ENCODE results near the gene RBP4.
"Not testable (repeated sequence)": the region's sequence is repeated elsewhere in the genome, so short reads cannot be mapped to it uniquely, and the experiment has no call there.

The RBP4 gene

GRCh38 chr10:93566435-93567276, 34.4 kb downstream of the RBP4 start, which contains the start of gene FFAR4:
Gene FFAR4 (plus strand): TSS chr10:93566665. CDS start chr10:93566721, 56 bp downstream.
- DNase-seq, result no peak
- no peak for TF ChIP-seq POLR2A (IDR thresholded peaks at IDR 0.05; ENCODE audit: low read length)
- TF ChIP-seq GATA1 (IDR thresholded peaks at IDR 0.05; ENCODE audit: low read depth, low read length), result no peak

- TF ChIP-seq POLR2A (IDR thresholded peaks at IDR 0.05; ENCODE audit: low read length) (no peak), GATA1 (IDR thresholded peaks at IDR 0.05; ENCODE audit: low read depth, low read length) (no peak)
- no peak for DNase-seq
Observed at GRCh38 chr10:93565446-93565845, 35.6 kb downstream of the RBP4 start.

- TF ChIP-seq GATA1 (IDR thresholded peaks at IDR 0.05; ENCODE audit: low read depth, low read length), result no peak
- no peak for TF ChIP-seq POLR2A (IDR thresholded peaks at IDR 0.05; ENCODE audit: low read length)
- DNase-seq, result no peak
Observed at GRCh38 chr10:93560541-93560940, 40.5 kb downstream of the RBP4 start.

- no peak for DNase-seq
- no peak for TF ChIP-seq GATA1 (IDR thresholded peaks at IDR 0.05; ENCODE audit: low read depth, low read length)
- TF ChIP-seq POLR2A (IDR thresholded peaks at IDR 0.05; ENCODE audit: low read length), result no peak
Observed at GRCh38 chr10:93559490-93559889, 41.5 kb downstream of the RBP4 start.

- peak; percentile 65 to 74 for DNase-seq
- TF ChIP-seq GATA1 (IDR thresholded peaks at IDR 0.05; ENCODE audit: low read depth, low read length) (no peak), POLR2A (IDR thresholded peaks at IDR 0.05; ENCODE audit: low read length) (no peak)
Observed at GRCh38 chr10:93554760-93555432, 46.1 kb downstream of the RBP4 start.

- TF ChIP-seq POLR2A (IDR thresholded peaks at IDR 0.05; ENCODE audit: low read length) (no peak), GATA1 (IDR thresholded peaks at IDR 0.05; ENCODE audit: low read depth, low read length) (no peak)
- no peak for DNase-seq
Observed at GRCh38 chr10:93554316-93554663, 46.7 kb downstream of the RBP4 start.

GRCh38 chr10:93553482-93554315, 47.3 kb downstream of the RBP4 start:
- no peak for DNase-seq
- no peak for TF ChIP-seq GATA1 (IDR thresholded peaks at IDR 0.05; ENCODE audit: low read depth, low read length)
- TF ChIP-seq POLR2A (IDR thresholded peaks at IDR 0.05; ENCODE audit: low read length), result no peak

- no peak for TF ChIP-seq POLR2A (IDR thresholded peaks at IDR 0.05; ENCODE audit: low read length)
- TF ChIP-seq GATA1 (IDR thresholded peaks at IDR 0.05; ENCODE audit: low read depth, low read length), result no peak
- no peak for DNase-seq
Observed at GRCh38 chr10:93552780-93553179, 48.3 kb downstream of the RBP4 start.

- TF ChIP-seq GATA1 (IDR thresholded peaks at IDR 0.05; ENCODE audit: low read depth, low read length) (no peak), POLR2A (IDR thresholded peaks at IDR 0.05; ENCODE audit: low read length) (no peak)
- DNase-seq, result no peak
Observed at GRCh38 chr10:93550606-93551005, 50.4 kb downstream of the RBP4 start.

- DNase-seq, result no peak
- TF ChIP-seq POLR2A (IDR thresholded peaks at IDR 0.05; ENCODE audit: low read length) (no peak), GATA1 (IDR thresholded peaks at IDR 0.05; ENCODE audit: low read depth, low read length) (no peak)
Observed at GRCh38 chr10:93548376-93549071, 52.5 kb downstream of the RBP4 start.

GRCh38 chr10:93547522-93547921, 53.5 kb downstream of the RBP4 start:
- TF ChIP-seq POLR2A (IDR thresholded peaks at IDR 0.05; ENCODE audit: low read length) (no peak), GATA1 (IDR thresholded peaks at IDR 0.05; ENCODE audit: low read depth, low read length) (no peak)
- DNase-seq, result no peak

- DNase-seq, result not testable (repeated sequence)
Observed at GRCh38 chr10:93546995-93547394, 54.0 kb downstream of the RBP4 start.

- no peak for DNase-seq
- TF ChIP-seq POLR2A (IDR thresholded peaks at IDR 0.05; ENCODE audit: low read length) (no peak), GATA1 (IDR thresholded peaks at IDR 0.05; ENCODE audit: low read depth, low read length) (no peak)
Observed at GRCh38 chr10:93542358-93542791, 58.7 kb downstream of the RBP4 start.
